ENCODE measurements around the gene ASAP2. TPM values are rescaled to one million over a fixed set of nuclear protein-coding genes. Genes with fewer than 3 reads are reported as not detected.

Gene ASAP2
- 32.0 and 55.7 TPM in 2 replicates for total RNA-seq

DNA sequence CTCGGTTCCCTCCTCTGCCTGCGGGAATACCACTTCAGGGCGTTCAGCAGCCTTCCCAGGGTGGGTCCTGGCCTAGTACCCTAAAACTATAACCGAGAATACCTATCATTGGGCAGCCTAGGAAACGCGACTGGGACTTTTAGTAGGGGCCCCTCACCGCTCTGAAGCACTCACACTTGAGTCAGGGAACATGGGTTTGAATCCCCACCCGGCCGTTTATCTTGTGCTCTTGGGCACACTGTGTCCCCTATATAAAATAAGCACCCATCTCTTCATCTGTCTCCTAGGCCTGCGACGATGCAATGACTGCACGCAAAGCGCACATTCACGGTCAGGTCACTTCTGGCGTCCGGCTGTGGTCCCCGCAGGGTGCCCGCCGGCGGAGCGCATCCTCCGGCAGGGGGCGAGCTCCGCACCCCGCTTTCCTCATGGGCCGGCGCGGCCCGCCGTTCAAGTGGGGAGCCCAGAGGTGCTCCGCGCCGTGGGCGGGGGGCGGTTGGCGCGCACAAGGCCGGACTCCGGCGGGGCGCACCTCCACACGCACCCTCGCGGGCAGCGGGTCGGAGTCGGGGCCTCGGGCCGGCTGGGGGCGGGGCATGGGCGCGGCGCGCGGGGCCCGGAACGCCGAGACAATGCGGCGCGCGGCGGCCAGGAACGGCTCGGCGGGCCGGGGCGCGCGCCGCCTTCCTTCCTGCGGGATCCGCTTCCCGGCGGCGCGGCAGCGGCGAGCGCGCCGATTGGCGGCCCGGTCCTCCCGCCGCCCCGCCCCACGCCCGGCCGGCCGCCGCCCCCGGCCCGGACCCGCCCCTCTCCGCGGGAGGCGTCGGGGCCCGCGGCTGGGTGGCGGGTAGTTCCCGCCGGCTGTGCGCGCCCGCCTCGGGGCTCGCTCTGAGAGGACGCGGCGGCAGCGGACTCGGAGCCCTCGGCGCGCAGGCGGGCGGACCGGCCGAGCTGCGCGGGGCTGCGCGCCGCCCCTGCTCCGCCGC lies at the start of gene ASAP2:
ASAP2 (plus strand) TSS at position 850 of the 986 bp plus-strand sequence. CDS start 293 bp downstream, outside the sequence.

DNA sequence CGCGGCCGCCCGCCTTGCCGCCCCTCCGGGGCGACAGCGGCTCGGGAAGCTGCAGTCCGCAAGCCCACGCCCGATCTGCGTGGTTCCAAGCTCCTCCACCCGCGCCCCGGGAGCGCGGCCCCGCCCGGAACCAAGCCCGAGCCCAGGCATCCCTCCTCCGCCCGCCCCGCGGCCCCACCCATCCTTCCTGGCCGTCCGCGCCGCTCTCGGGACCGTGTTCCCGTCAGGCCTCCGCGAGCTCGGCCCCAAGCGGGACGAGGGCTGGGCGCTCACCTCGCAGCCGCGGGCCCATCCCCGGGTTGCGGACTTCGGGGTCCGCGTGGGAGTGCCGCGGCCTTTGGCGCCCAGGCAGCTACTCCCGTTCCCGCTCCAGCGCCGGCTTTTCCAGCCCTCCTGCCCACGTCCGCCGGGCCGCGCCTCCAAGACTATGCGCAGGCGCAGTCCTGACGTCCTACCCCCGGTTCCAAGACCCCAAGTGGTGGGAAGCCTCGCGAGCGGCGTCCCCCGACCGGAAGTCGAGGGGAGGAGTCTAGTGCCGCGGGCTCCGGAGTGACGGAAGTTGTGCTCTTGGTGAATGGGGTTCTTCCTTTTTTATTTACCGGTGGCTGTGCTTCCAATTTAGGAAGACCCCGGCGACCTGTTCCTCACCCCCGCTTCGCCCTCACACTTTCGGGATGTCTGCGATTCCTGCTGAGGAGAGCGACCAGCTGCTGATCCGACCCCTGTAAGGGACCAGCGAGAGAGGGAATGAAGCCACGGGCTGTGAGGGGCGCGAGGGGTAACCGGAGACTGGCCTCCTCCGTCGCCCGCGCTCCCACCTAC lies 216.7 kb downstream of the ASAP2 start, which contains the start of the genes CPSF3 and ITGB1BP1:
CPSF3 (plus strand) TSS at position 555 of the 822 bp plus-strand sequence; CDS start at position 675, 120 bp downstream.
ITGB1BP1 (minus strand) TSS at position 429 of the 822 bp plus-strand sequence. CDS start 4,831 bp downstream, outside the sequence.

Other genes with a start within 250 kb of the ASAP2 start
- gene MBOAT2, start 203.1 kb upstream of the ASAP2 start, total RNA-seq, result 46.7 and 72.4 TPM in 2 replicates
- 41.8 and 46.1 TPM in 2 replicates for gene ITGB1BP1, start 216.7 kb downstream of the ASAP2 start, total RNA-seq
- gene CPSF3, start 216.8 kb downstream of the ASAP2 start, total RNA-seq, result 30.9 and 54.7 TPM in 2 replicates

All from hair follicular keratinocyte (primary cell).